ENCODE results near the gene LIPC. TPM values are rescaled to one million over a fixed set of nuclear protein-coding genes. Genes with fewer than 3 reads are reported as not detected.

LIPC gene
- total and polyA plus RNA-seq, 2 experiments from 2014 or later, result not detected

- no peaks in the 10 kb centered on the region for H3K79me2 ChIP-seq (replicated peaks; ENCODE audit: insufficient read depth)
- Mint-ChIP-seq H3K27ac (0 out of 2 replicates have a peak overlapping the region, but pooled peaks have one; percentile 23), H3K4me1 (peaks cover 3% of the 10 kb centered on the region; the same call in 2 of the 3 replicates), H3K36me3 (ENCODE audit: low read depth) (no peaks in the 10 kb centered on the region), H3K4me3 (no peak overlapping the region), H3K9me3 (no peaks in the 10 kb centered on the region; the same call in 1 of the 3 replicates), H3K27me3 (ENCODE audit: insufficient read depth, low read depth, poor library complexity) (no peaks in the 10 kb centered on the region)
- no peak overlapping the region for H3K4me3 ChIP-seq
- ATAC-seq (no peak), DNase-seq (ENCODE audit: low spot score) (no peak)
- peak overlapping the region; percentile 43; the same call in 1 of the 2 replicates for H2AFZ ChIP-seq
- H4K20me1 ChIP-seq (replicated peaks; ENCODE audit: insufficient read depth), result no peaks in the 10 kb centered on the region
- H3K27me3 ChIP-seq (ENCODE audit: insufficient read depth), result no peaks in the 10 kb centered on the region
- H3K36me3 ChIP-seq (ENCODE audit: insufficient read depth), result no peaks in the 10 kb centered on the region
- H3K4me2 ChIP-seq, result no peak overlapping the region
- H3K27ac ChIP-seq (ENCODE audit: low read depth), result no peak overlapping the region
- no peaks in the 10 kb centered on the region for H3F3A ChIP-seq (replicated peaks; ENCODE audit: low read depth)
- H3K4me1 ChIP-seq (ENCODE audit: insufficient read depth), result no peaks in the 10 kb centered on the region
- TF ChIP-seq CTCF (conservative IDR thresholded peaks at IDR 0.05; ENCODE audit: low read depth in 2 of 2) (no peak), ZNF331 (CRISPR knock-in tag; IDR thresholded peaks at IDR 0.05; ENCODE audit: low read depth) (no peak), ETS1 (IDR thresholded peaks at IDR 0.05) (no peak), ZNF114 (CRISPR knock-in tag; IDR thresholded peaks at IDR 0.05) (no peak), JUNB (IDR thresholded peaks at IDR 0.05; ENCODE audit: unreplicated experiment) (no peak), POLR2AphosphoS5 (IDR thresholded peaks at IDR 0.05; ENCODE audit: low read depth) (no peak)
- TF ChIP-seq, protein P1, sequence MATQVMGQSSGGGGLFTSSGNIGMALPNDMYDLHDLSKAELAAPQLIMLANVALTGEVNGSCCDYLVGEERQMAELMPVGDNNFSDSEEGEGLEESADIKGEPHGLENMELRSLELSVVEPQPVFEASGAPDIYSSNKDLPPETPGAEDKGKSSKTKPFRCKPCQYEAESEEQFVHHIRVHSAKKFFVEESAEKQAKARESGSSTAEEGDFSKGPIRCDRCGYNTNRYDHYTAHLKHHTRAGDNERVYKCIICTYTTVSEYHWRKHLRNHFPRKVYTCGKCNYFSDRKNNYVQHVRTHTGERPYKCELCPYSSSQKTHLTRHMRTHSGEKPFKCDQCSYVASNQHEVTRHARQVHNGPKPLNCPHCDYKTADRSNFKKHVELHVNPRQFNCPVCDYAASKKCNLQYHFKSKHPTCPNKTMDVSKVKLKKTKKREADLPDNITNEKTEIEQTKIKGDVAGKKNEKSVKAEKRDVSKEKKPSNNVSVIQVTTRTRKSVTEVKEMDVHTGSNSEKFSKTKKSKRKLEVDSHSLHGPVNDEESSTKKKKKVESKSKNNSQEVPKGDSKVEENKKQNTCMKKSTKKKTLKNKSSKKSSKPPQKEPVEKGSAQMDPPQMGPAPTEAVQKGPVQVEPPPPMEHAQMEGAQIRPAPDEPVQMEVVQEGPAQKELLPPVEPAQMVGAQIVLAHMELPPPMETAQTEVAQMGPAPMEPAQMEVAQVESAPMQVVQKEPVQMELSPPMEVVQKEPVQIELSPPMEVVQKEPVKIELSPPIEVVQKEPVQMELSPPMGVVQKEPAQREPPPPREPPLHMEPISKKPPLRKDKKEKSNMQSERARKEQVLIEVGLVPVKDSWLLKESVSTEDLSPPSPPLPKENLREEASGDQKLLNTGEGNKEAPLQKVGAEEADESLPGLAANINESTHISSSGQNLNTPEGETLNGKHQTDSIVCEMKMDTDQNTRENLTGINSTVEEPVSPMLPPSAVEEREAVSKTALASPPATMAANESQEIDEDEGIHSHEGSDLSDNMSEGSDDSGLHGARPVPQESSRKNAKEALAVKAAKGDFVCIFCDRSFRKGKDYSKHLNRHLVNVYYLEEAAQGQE (IDR thresholded peaks at IDR 0.05; ENCODE audit: unreplicated experiment), result no peak
- H3K9me2 ChIP-seq (ENCODE audit: insufficient read depth), result no peaks in the 10 kb centered on the region
These were observed 81.2 kb downstream of the LIPC start for GRCh38 chr15:58513008-58513407.

DNA sequence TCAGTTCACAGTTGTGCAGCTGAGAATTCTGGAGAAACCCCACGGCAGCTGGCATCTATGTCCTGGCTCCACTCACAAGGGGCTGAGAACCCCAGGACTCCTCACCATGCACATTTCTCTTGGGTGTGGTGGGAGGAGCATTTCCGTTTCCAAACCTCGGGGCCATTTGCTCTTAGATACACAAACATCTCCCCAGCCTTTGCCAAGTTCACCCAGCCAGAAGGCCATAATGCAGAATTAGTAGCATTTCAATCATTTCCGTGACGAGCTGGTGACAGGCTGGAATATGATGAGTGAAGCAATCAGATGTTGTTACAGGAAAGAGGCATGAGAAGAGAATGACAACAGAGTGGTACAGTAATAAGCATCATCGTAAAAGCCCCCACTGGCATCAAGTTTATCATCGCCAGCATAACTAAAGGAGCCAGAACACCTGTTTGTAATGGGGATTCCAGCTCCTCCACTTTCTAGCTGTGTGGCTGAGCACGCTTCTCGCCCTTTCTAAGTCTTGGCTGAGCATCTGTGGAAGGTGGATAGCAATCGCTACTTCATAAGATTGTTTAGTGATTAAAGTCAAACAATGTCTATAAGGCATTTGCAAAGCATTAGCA lies 82.0 kb downstream of the LIPC start:
- Histone ChIP-seq H3K9me2 (ENCODE audit: insufficient read depth) (no peaks in the 10 kb centered on the region), H3K4me2 (no peak overlapping the region), H3K27ac (ENCODE audit: low read depth) (no peak overlapping the region), H2AFZ (no peak overlapping the region; the same call in 1 of the 2 replicates), H3K27me3 (ENCODE audit: insufficient read depth) (no peaks in the 10 kb centered on the region), H3K79me2 (replicated peaks; ENCODE audit: insufficient read depth) (no peaks in the 10 kb centered on the region), H3K4me3 (no peak overlapping the region), H3F3A (replicated peaks; ENCODE audit: low read depth) (no peaks in the 10 kb centered on the region), H3K4me1 (ENCODE audit: insufficient read depth) (no peaks in the 10 kb centered on the region), H3K36me3 (ENCODE audit: insufficient read depth) (no peaks in the 10 kb centered on the region), H4K20me1 (replicated peaks; ENCODE audit: insufficient read depth) (no peaks in the 10 kb centered on the region)
- Mint-ChIP-seq H3K4me1 (peaks cover 3% of the 10 kb centered on the region; the same call in 2 of the 3 replicates), H3K4me3 (no peak overlapping the region), H3K27me3 (ENCODE audit: insufficient read depth, low read depth, poor library complexity) (no peaks in the 10 kb centered on the region), H3K27ac (no peak overlapping the region), H3K36me3 (ENCODE audit: low read depth) (no peaks in the 10 kb centered on the region), H3K9me3 (no peaks in the 10 kb centered on the region; the same call in 1 of the 3 replicates)
- DNase-seq (ENCODE audit: low spot score) (no peak), ATAC-seq (no peak)
- no peak for TF ChIP-seq EZH2 (IDR thresholded peaks at IDR 0.05; ENCODE audit: low read depth, unreplicated experiment)
- TF ChIP-seq NANOG (IDR thresholded peaks at IDR 0.05; ENCODE audit: borderline replicate concordance), result no peak
